NOMO-1 treated with DMSO at 0.1 percent for 48 hours (cell line): ENCODE measurements around the gene LRRC3C.
A peak's percentile ranks its signal among the peaks of the same experiment; 100 is the strongest.
"Not testable (repeated sequence)": the region's sequence is repeated elsewhere in the genome, so short reads cannot be mapped to it uniquely, and the experiment has no call there.

Experiments
- DNase-seq: peaks from one replicate; lab custom pipeline; 2025; ENCODE audit not compliant: unreplicated experiment; lab: John Stamatoyannopoulos, UW

LRRC3C gene

DNA sequence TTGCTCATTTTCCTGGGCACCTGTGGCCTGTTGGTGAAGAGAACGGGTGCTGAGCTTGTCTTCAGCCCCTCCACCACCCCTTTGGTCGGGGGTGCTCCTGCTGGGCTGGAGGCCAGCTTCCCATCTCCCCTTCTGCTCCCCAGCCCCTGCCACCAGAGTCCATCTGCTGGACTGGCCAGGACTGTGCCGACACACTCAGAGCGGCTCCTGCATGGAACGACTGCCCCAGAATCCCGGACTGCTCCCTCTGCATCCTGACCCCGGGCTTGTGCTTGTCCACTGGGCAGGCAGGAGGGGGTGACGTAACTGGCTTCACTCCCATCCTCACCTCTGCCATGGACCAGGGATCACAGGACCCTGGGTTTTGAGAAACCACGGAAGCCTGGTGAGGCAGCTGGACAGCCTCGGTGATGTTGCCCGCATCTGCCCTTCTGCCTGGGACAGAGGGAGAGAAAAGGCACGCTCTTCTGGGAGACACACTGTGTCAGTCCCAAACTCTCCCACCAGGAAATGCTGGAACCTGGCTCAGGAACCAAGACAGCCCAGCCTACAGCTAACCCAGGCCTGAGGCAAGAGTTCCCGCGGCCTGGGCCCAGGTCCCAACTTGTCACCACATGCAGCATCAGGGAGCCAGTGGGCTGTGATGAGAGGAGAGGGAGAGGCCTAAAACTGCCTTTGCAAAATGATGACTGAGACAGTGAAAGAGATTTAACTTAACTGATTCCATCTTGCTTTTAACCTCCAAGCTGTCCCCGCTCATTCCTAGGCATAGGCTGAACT, 19.2 kb downstream of the LRRC3C start:
- no peak for DNase-seq

DNA sequence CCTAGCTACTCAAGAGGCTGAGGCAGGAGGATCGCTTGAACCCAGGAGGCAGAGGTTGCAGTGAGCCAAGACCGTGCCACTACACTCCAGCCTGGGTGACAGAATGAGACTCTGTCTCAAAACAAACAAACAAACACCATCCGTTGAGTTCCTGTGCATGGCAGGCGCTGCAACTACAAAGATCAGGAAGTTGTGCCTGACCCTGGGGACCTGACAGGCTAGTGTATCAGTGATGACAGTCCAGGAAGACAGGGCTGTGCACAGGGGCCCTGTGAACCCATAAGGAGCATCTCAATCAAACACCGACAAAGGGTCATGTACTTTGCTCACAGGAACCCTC, 20.9 kb downstream of the LRRC3C start:
- not testable (repeated sequence) for DNase-seq

DNA sequence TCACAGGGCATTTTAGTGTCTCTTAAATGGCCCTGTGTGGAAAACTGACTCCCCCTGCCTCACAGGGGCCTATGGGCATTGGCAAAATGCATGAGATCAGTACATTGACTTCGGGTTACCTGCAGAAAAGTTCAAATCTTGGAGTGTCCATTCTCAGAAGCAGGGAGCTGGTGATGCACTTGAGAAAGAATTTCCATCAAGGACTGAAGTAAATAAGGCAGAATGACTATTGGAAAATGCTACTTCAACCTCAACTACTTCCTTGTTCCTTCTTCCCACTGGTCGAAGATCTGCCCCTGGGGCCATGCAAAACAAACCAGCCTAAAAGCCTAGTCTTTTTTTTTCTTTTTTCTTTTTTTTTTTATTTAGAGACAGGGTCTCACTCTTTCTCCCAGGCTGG, 21.5 kb downstream of the LRRC3C start:
- DNase-seq, result peak; percentile 16

DNA sequence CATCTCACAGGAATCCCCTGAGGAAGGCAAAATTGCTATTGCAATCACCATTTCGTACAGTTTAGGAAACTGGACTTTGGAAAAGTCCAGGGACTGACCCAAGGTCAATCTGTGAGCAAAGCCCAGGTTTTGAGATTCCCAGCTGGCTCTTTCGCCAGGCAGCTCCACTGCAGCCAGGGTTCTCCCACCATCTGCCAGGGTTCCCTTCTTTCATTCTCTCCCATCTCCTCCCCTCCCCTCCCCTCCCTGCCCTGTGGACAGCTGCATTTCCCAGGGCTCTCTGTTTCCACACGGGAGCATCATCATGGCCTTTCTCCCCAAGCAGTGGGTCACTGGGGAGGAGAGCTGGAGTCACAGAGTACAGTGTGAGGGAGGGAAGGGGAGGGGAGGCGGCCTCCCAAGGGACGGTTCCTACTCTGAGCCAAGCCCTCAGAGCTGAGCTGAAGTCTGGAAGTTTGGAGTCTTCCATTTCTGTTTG, 23.4 kb downstream of the LRRC3C start:
- DNase-seq, result no peak

DNA sequence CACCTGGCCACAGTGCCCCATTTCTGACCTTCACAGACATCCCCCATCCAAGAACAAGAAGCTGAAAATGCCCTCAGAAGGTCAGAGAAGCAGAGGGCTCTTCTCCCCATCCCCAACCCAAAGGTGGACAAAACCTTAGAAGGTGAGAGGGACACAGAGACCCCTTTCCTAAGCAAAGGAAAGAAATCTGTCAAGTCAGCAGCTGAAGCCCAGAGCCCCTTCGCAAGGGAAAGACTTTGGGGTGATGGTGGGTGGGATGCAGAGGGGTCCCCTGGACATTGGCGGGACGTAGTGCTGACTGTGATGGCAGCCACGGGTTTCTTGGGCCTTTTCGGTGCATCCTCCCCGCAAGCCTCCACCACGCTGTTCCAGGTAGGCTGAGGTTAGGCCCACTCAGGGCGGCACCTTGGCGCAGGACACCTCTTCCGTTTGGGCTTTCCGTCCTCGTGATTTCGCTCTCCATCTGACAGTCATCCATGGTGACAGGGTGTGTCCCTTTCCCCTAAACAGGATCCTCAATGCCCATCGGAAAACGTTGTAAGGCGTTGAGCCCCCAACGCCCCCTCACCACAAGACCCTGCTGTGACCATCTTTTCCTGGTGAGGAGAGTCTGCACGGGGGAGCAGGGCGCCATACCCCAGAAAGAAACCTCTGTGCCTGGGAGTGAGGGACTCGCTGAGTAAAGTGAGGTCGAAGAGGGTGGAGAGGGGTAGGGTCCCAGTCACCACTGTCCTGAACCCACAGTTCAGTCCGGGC, 24.6 kb downstream of the LRRC3C start:
- DNase-seq, result no peak

DNA sequence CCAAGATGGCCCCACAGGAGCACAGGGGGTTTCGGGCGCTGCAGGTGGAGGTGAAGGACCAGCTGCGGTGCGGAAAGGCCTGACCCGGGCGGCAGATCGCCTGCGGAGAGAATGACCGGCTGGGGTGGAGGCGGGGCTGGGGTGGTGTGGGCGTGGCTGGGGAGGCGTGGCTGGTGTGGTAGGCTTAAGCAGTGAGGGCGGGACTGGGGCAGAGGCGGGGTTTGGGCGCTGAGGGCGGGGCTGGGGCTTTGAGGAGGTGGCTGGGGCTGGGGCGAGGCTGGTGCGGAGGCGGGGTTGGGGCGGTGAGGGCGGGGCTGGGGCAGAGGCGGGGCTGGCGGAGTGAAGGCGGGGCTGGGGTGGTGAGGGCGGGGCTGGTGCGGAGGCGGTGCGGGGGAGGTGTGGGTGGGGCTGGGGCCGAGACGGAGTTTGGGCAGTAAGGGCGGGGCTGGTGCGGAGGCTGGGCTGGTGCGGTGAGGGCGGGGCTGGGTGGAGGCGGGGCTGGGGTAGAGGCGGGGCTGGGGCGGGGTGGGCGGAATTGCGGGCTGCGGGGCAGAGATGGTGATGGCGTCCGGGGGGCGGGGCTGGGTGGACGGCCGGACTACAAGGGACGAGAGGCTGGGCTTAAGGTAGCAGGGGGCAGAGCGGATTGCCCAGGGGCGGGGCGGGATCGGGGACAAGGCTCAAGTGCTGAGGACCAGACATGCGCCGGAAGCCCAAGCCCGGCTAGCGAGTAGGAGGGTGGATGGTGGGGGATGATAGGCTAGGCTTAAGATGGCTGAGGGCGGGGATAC, 25.3 kb downstream of the LRRC3C start:
- peak; percentile 87 for DNase-seq

DNA sequence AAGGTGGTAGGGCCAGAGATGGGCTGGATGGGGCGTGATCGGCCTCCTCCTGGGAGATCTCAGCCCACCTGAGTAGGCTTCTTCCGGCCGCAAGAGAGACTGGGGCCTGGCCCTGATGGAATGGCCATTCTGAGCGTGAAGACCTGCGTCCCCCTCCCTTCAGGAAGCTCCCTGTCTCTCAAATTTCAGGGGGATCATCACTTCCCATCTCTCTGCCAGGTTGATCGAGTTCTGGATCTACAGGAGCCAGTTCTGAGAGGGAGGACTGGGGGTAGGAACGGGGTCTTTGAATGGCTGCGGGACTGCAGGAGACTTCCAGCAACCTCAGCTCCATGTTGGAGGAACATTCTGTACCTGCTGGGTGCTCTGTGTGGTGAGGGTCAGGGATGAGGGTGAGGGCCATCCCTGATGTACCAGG, 25.9 kb downstream of the LRRC3C start:
- DNase-seq, result no peak

DNA sequence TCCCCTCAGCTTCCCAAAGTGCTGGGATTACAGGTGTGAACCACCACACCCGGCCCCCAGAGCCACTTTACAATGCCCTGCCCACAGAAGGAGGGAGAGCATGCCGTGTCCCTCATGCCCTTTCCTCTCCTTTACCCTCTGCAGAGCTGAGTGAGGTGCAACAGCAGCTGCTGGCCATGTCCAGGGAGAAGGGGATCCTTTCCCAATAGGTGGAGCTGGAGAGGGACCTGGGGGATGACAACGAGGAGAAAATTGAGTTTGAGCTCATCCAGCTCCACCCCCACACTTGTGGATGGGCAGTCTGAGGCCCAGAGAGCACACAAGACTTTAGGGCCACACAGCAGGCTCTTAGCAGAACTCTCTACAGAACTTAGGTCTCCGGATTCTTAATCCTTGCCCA, 27.3 kb downstream of the LRRC3C start:
- DNase-seq, result no peak

DNA sequence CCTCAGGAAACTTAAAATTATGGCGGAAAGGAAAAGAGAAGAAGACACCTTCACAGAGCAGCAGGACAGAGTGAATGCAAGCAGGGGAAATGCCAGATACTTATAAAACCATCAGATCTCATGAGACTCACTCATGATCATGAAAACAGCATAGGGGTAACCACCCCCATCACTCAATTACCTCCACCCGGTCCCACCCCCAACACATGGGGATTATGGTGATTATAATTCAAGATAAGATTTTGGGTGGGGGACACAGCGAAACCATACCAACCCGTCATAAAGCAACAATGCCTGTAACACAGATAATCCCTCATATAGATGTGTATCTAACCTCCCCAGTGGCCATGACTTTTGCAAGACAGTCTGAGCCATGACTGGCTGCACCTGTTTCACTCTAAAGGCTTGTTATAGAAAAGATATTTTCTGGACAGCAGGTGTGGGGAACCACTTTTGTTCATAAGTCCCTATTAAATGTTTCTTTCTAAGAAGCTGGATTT, 28.2 kb downstream of the LRRC3C start:
- DNase-seq, result no peak

DNA sequence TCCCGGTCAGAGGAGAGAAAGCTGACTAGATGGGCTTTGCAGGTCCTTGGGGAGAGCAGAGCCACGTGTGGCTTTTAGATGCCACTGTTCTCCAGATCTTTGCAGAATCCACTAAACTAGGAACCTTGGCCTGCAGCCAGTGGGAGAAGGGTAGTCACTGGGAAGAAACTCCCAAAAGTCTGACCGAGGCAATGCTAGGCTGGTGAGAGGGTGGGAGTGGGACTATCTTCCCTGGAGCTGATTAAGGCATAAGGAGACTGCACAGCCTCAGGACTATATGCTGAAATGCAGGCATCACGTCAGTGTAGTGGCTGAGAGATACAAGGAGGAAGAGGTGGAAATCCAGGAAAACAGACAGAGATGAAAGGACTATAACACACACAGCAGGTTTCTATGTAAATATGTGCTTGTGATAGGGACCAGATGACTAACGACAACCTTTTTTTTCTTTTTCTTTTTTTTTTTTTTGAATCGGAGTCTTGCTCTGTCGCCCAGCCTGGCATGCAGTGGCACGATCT, 33.1 kb downstream of the LRRC3C start:
- DNase-seq, result no peak

DNA sequence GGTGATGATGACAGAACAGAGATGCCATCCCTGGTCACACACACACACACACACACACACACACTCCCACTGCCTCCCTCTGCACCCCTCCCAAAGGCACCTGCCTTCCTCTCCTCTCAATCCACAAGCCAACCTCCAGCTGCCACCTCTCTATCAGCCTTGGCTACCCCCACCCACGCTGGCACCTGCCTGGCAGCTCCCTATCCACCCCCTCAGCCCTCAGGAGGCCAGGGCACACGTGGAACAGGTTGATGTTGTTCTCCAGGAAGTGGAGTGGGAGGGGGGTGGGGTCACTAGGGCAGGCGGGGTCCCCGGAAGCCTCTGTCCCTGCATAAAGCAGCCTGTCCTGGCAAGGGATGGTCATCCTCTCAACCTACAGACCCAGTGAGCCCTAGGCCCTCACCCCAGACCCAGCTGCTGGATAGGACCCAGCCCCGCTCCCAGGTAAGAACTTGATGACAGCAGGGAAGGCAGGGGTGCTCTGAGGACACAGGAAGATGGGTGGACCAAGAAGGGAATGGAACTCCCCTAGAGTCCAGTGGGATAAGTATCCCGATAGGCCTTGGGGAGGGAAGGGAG, 35.2 kb downstream of the LRRC3C start, which contains the start of gene GSDMA:
TSS of gene GSDMA (plus strand) at position 363 of the 579 bp plus-strand sequence. CDS start 2,684 bp downstream, outside the sequence.
- no peak for DNase-seq

DNA sequence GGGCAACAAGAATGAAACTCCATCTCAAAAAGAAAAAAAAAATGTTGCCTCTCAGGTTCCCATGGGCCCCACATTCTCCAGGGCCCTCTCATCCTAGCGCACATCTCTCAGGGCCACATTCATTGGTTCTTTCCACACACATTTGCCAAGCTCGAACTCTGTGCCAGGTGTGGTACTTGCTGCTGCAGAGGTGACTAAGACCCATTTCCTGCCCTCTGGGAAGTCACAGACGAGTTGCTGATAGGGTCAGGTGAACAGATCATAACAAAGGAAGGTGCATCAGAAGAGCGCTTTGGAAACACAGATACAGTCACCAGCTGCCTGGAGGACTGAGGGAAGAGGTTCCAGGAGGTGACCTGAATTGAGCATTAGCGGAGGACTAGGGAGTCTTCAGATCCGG, 36.3 kb downstream of the LRRC3C start:
- DNase-seq, result no peak

DNA sequence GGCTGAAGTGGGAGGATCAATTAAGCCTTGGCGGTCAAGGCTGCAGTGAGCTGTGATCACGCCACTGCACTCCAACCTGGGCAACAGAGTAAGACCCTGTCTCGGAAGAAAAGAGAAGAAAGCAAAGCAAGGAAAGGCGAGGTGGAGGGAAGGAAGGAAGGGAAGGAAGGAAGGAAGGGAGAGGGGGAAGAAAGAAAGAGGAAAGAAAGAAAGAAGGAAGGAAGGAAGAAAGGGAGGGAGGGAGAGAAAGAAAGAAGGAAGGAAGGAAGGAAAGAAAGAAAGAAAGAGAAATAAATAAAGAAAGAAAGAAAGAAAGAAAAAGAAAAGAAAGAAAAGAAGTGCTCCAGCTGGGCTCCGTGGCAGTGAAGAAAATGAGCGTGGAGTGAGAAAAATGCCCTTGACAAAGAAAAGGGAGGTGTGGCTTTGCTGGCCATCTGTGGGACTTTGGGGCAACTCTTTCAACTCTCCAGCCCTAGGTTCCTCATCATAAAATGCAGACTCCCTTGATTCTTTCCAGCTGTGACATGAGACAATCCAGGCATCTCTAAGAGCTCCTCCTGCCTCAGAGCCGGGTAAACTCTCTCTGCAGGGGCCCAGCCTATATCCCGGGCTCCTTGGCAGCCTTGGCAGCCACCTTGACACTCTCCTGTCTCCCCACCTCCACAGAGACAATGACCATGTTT, 37.6 kb downstream of the LRRC3C start:
- no peak for DNase-seq

DNA sequence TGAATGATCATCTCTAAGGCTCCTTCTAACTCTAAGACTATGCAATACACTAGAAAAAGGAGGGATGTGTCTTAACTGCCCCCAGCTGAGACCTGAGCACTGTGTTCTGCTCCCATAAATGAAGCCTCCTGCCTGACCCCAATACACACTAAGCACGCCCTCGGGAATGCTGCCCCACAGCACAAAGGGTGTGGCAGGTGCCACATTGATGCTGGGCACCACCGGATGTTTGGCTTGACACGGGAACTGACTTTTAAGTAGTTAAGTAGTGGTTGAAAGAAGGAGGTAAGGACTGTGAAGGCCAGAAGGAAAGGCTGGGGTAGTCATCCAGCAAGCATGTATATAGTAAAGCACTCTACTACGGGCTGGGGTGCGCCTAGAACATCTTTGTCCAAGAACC, 39.2 kb downstream of the LRRC3C start:
- DNase-seq, result no peak

DNA sequence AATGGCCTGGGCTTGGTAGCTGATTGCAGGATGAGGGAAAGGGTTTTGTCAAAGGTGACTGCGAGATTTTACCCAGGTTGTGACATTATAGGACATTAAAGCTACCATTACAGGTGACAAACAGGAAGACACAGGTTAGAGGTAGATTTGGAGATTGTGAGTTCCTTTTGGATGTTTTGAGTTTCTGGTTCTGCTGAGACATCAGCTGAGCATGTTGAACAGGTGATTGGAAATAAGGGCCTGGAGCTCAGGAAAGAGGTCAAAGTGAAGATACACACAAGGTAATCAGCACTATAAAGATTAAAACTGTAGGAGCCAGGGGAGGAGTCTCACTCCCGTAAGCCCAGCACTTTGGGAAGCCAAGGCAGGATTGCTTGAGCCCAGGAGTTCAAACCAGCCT, 41.2 kb downstream of the LRRC3C start:
- DNase-seq, result no peak

DNA sequence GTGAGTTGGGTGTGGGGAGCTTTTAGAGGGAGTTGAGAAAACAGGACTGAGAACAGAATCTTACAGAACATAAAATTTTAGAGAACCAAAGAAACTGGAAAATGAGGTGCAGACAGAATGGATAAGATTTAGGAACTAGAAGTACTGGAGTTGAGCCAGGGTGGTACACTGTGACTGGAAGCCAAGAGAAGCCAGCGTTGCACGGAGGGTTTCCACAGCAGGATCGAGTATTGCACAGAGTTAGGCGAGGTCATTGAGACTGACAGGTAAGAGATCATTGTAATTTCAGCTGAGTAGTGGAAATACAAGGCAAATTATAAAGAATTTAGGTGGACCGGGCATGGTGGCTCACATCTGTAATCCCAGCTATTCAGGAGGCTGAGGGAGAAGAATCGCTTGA, 41.8 kb downstream of the LRRC3C start:
- no peak for DNase-seq

DNA sequence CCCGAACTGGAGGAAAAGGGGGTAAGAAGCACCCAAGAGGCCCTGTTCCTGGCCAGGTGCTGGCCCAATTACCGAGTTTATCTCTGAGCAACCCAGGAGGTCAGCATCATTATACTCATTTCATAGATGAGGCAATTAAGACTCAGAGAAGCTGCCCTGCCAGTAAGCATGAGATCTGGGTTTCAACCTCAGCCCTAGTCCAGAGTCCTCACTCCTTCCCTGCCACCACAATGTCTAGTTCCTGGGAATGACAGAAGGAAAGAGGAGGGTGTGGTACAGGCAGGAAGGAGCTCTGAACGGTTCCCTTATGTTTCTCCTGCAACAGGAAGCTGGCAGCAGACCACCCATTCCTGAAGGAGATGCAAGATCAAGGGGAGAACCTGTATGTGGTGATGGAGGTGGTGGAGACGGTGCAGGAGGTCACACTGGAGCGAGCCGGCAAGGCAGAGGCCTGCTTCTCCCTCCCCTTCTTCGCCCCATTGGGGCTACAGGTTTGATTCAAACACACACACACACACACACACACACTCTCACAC, 42.7 kb downstream of the LRRC3C start:
- DNase-seq, result no peak

DNA sequence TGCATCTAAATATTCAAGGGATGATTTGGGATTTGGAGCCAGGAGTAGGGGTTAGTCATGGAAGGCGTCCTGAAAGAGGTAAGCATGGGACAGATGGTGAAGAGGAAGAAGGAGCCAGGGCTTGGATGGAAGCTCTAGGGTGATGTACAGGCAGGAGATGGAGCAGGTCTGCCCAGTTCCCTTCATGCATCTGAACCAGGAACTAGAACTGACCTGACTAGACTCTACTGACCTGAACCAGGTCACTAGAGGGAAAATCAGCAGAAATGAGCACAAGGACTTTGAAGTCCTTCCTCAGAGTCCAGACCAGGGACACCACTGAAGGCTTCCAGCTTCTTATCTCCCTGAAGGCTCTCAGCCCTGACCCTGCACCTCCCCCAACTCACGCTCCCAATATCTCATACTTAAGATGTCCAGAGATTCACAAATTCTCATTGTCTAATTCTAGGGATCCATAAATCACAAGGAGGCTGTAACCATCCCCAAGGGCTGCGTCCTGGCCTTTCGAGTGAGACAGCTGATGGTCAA, 43.6 kb downstream of the LRRC3C start:
- DNase-seq, result no peak

DNA sequence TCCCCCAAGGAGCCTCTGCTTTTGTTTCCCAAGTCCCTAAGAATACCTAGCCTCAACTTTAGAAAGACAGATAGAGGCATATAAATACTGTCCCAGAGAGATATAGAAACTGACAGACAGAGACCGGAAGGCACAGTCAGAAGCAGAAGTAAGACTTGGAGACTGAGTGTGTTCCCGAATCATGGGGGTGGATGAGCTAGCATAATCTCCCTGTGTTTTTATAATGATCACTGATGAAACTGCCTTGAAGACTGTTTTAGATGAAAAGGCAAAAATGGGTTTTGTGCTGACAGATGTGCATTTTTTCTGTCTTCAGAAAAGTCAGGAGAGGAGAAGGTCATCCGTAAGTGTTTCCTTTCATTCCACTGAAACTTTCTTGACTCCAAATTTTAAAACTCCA, 44.7 kb downstream of the LRRC3C start:
- DNase-seq, result peak; percentile 61

DNA sequence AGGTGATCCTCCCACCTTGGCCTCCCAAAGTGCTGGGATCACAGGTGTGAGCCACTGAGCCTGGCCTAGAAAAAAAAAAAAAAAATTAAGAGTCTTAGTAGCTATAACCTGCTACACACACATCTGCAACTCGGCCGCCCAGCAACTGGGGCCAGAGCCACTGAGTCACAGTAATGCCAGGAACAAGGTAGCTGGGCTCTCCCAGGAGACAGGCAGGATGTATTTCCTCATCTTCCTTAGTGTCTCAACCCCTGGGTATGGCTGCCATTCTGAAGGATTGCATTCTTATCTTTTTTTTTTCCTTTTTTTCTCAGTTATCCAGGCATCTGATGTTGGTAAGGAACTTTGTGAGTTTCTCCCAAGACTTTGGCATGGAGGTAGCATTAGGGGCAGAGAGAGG, 46.0 kb downstream of the LRRC3C start:
- DNase-seq, result no peak
